ENCODE data around the gene COPS8. TPM values are rescaled to one million over a fixed set of nuclear protein-coding genes. Genes with fewer than 3 reads are reported as not detected.

Gene COPS8
- total RNA-seq, 2 donors from 2014 or later = 27.4 to 27.8 TPM

GRCh38 chr2:237091779-237092436 lies 6.2 kb downstream of the COPS8 start:
- no peak overlapping the region for H3K27ac ChIP-seq
- TF ChIP-seq, protein P1, sequence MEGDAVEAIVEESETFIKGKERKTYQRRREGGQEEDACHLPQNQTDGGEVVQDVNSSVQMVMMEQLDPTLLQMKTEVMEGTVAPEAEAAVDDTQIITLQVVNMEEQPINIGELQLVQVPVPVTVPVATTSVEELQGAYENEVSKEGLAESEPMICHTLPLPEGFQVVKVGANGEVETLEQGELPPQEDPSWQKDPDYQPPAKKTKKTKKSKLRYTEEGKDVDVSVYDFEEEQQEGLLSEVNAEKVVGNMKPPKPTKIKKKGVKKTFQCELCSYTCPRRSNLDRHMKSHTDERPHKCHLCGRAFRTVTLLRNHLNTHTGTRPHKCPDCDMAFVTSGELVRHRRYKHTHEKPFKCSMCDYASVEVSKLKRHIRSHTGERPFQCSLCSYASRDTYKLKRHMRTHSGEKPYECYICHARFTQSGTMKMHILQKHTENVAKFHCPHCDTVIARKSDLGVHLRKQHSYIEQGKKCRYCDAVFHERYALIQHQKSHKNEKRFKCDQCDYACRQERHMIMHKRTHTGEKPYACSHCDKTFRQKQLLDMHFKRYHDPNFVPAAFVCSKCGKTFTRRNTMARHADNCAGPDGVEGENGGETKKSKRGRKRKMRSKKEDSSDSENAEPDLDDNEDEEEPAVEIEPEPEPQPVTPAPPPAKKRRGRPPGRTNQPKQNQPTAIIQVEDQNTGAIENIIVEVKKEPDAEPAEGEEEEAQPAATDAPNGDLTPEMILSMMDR (IDR thresholded peaks at IDR 0.05) = no peak
- no peak for TF ChIP-seq POLR2A (IDR thresholded peaks at IDR 0.05)
- H3K4me1 ChIP-seq = no peaks in the 10 kb centered on the region
- H3K4me3 ChIP-seq = no peak overlapping the region
- ATAC-seq (no peak), DNase-seq (peak in 1 of 4 donors; percentile 21)
- H3K9me3 ChIP-seq = no peaks in the 10 kb centered on the region
- peaks cover 0 to 18% of the 10 kb centered on the region in 2 donors for H3K36me3 ChIP-seq (replicated peaks in 1 of 2; ENCODE audit: insufficient read depth in 1 of 2, low read depth in 2 of 2)
- intact Hi-C loops (cut with DNase I) = no loop called here
- H3K27me3 ChIP-seq = no peaks in the 10 kb centered on the region
- WGBS, 2 donors = 78 to 82% methylated on average over 7 of the region's 7 CpGs

GRCh38 chr2:237092506-237092905 lies 6.8 kb downstream of the COPS8 start:
- no peak overlapping the region for H3K27ac ChIP-seq
- no peak for ATAC-seq
- 67 to 69% methylated on average over 5 of the region's 5 CpGs for WGBS, 2 donors
- no peak for DNase-seq
- TF ChIP-seq, protein P1 (IDR thresholded peaks at IDR 0.05) = no peak
- no peak for TF ChIP-seq POLR2A (IDR thresholded peaks at IDR 0.05)
- peaks cover 0 to 18% of the 10 kb centered on the region in 2 donors for H3K36me3 ChIP-seq (replicated peaks in 1 of 2; ENCODE audit: insufficient read depth in 1 of 2, low read depth in 2 of 2)
- H3K9me3 ChIP-seq = no peaks in the 10 kb centered on the region
- H3K4me1 ChIP-seq = no peaks in the 10 kb centered on the region
- intact Hi-C loops (cut with DNase I) = no loop called here
- no peak overlapping the region for H3K4me3 ChIP-seq
- H3K27me3 ChIP-seq = no peaks in the 10 kb centered on the region

DNA sequence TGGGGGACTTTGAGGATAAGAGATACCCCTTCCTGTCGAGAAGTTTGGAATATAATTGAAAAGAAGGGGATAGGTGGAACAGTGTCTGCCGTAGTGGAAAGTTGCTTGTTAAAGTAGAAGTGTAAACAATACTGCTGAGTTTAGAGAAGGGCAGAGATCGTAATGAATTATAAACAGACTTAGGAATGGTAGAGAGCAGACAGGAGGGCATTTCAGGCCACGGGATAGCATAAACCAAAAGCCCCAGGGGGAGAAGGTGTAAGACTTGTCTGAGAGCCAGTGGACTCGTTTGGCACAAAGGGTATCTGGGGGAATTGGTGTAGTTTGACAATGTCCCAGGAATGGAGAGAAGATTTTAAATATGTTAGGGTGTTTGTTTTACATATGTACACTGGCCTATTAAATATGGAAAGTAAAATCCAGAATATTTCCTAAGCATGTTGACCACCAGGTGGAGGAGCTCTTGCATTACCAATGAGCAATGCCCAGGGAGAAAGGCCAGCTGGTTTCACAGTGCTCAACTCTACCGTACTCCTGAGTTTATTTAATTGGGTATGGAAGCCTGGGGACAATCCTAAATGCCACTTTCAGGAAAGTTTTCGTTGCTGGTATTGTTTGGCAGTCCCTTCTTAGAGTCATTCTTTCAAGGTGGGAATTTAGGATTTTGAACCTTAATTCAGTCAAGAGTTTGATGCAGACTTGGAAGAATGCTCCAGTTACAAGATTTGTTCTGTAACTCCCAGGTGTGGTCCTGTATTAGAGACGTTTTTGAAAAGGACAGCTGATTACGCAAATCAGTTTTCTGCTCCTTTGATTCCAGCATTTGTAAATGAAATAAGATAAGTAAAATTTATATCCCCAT lies 7.5 kb downstream of the COPS8 start:
- Histone ChIP-seq H3K36me3 (replicated peaks in 1 of 2; ENCODE audit: insufficient read depth in 1 of 2, low read depth in 2 of 2) (peaks cover 0 to 22% of the 10 kb centered on the region in 2 donors), H3K4me1 (no peaks in the 10 kb centered on the region), H3K27me3 (no peaks in the 10 kb centered on the region), H3K27ac (no peak overlapping the region), H3K4me3 (no peak overlapping the region), H3K9me3 (no peaks in the 10 kb centered on the region)
- intact Hi-C loops (cut with DNase I) = no loop called here
- DNase-seq (peak in 2 of 4 donors; percentile 44 to 48), ATAC-seq (no peak)
- no peak for TF ChIP-seq POLR2A (IDR thresholded peaks at IDR 0.05)
- TF ChIP-seq, protein P1 (IDR thresholded peaks at IDR 0.05) = peak in 5 of 7 experiments; percentile 15 to 41 (median 37)
- WGBS, 2 donors = 59 to 62% methylated on average over 9 of the region's 9 CpGs

- H3K4me1 ChIP-seq = no peaks in the 10 kb centered on the region
- 74 to 86% methylated on average over 4 of the region's 4 CpGs for WGBS, 2 donors
- peaks cover 0 to 28% of the 10 kb centered on the region in 2 donors for H3K36me3 ChIP-seq (replicated peaks in 1 of 2; ENCODE audit: insufficient read depth in 1 of 2, low read depth in 2 of 2)
- no peaks in the 10 kb centered on the region for H3K9me3 ChIP-seq
- no peak for ATAC-seq
- TF ChIP-seq, protein P1 (IDR thresholded peaks at IDR 0.05) = no peak
- no peak for TF ChIP-seq POLR2A (IDR thresholded peaks at IDR 0.05)
- no peak for DNase-seq
- H3K4me3 ChIP-seq = no peak overlapping the region
- intact Hi-C loops (cut with DNase I) = no loop called here
- H3K27ac ChIP-seq = no peak overlapping the region
- no peaks in the 10 kb centered on the region for H3K27me3 ChIP-seq
These were observed 10.5 kb downstream of the COPS8 start for GRCh38 chr2:237096201-237096600.

Measured in body of pancreas (tissue), 4 donors.